Measurements from ENCODE around the gene MRGPRX2. TPM values are rescaled to one million over a fixed set of nuclear protein-coding genes. Genes with fewer than 3 reads are reported as not detected.

The MRGPRX2 gene
- total and polyA plus RNA-seq, 9 of the 15 experiments (the other 6 are each of a cell fraction or from before 2014, with no cell fraction given) = not detected

- FAIRE-seq (no peak), DNase-seq (ENCODE audit: extremely low read depth in 1 of 4, low spot score in 3 of 4) (no peak), ATAC-seq (no peak)
- Histone ChIP-seq H3K4me2 (ENCODE audit: insufficient read depth, low read length) (no peak overlapping the region), H4K20me1 (replicated peaks; ENCODE audit: control insufficient read depth, insufficient read depth, low read length) (no peaks in the 10 kb centered on the region), H2AFZ (ENCODE audit: low read depth, low read length) (no peak overlapping the region), H3K4me1 (replicated peaks in 1 of 2; ENCODE audit: control insufficient read depth in 2 of 2, insufficient read depth in 2 of 2, low read length in 2 of 2) (no peaks in the 10 kb centered on the region), H3K36me3 (ENCODE audit: control insufficient read depth, insufficient read depth, low read length) (no peaks in the 10 kb centered on the region), H3K79me2 (ENCODE audit: control insufficient read depth, insufficient read depth, low read length) (no peaks in the 10 kb centered on the region), H3K27ac (ENCODE audit: extremely low read depth, low read depth, low read length) (no peak overlapping the region), H3K9me1 (ENCODE audit: control insufficient read depth, insufficient read depth, low read length) (no peaks in the 10 kb centered on the region), H3K27me3 (ENCODE audit: control insufficient read depth in 2 of 2, insufficient read depth in 2 of 2, low read length in 2 of 2) (0 out of 5 replicates have a peak, but pooled peaks cover 0 to 3% of the 10 kb centered on the region in 2 experiments), H3K9me3 (replicated peaks; ENCODE audit: control insufficient read depth, insufficient read depth, low read depth, low read length) (no peaks in the 10 kb centered on the region), H3K9ac (ENCODE audit: insufficient read depth in 1 of 2, low read depth in 2 of 2, low read length in 2 of 2) (no peak overlapping the region), H3K4me3 (no peak overlapping the region)
- TF ChIP-seq E2F3 (CRISPR knock-in tag; IDR thresholded peaks at IDR 0.05) (no peak), ZFP30 (CRISPR knock-in tag; IDR thresholded peaks at IDR 0.05; ENCODE audit: borderline replicate concordance) (no peak)
- WGBS (ENCODE audit: insufficient coverage, low coverage, missing lambda C conversion rate) = 0% methylated on average over 6 of the region's 6 CpGs
- in situ Hi-C loops (cut with MboI) = loop anchor here (10.0 kb wide), 2 partner anchors 485 to 825 kb away; no protein-coding TSS in a partner anchor
- intact Hi-C loops (cut with micrococcal nuclease) = loop anchor here (10.0 kb wide), 2 partner anchors 135 to 235 kb away; no protein-coding TSS in a partner anchor
- ChIA-PET POLR2A (interaction anchor here (0.8 kb wide), 1 partner anchor 440 kb away, joined by 3 read pairs; no protein-coding TSS in a partner anchor), CTCF (ENCODE audit: low intra/inter-chr PET ratio) (interaction anchor here (0.7 kb wide), 1 partner anchor 179 kb away, joined by 3 read pairs; no protein-coding TSS in a partner anchor)
- BruUV-seq (replicated peaks) = no TSS peak
These were observed 19.3 kb upstream of the MRGPRX2 start for GRCh38 chr11:19079643-19080440.

- Histone ChIP-seq H3K27me3 (ENCODE audit: control insufficient read depth in 2 of 2, insufficient read depth in 2 of 2, low read length in 2 of 2) (0 out of 5 replicates have a peak, but pooled peaks cover 0 to 3% of the 10 kb centered on the region in 2 experiments), H3K4me1 (replicated peaks in 1 of 2; ENCODE audit: control insufficient read depth in 2 of 2, insufficient read depth in 2 of 2, low read length in 2 of 2) (no peaks in the 10 kb centered on the region; a peak in 1 of 5 replicates), H3K9me1 (ENCODE audit: control insufficient read depth, insufficient read depth, low read length) (no peaks in the 10 kb centered on the region), H2AFZ (ENCODE audit: low read depth, low read length) (no peak overlapping the region), H3K4me2 (ENCODE audit: insufficient read depth, low read length) (no peak overlapping the region), H3K79me2 (ENCODE audit: control insufficient read depth, insufficient read depth, low read length) (no peaks in the 10 kb centered on the region), H3K4me3 (no peak overlapping the region), H3K9me3 (replicated peaks; ENCODE audit: control insufficient read depth, insufficient read depth, low read depth, low read length) (no peaks in the 10 kb centered on the region), H3K36me3 (ENCODE audit: control insufficient read depth, insufficient read depth, low read length) (no peaks in the 10 kb centered on the region), H3K27ac (ENCODE audit: extremely low read depth, low read depth, low read length) (no peak overlapping the region), H4K20me1 (replicated peaks; ENCODE audit: control insufficient read depth, insufficient read depth, low read length) (no peaks in the 10 kb centered on the region), H3K9ac (ENCODE audit: insufficient read depth in 1 of 2, low read depth in 2 of 2, low read length in 2 of 2) (no peak overlapping the region)
- in situ Hi-C loops (cut with MboI) (loop anchor here (10.0 kb wide), 2 partner anchors 487 to 827 kb away; no protein-coding TSS in a partner anchor), intact Hi-C loops (cut with micrococcal nuclease) (loop anchor here (2.0 to 10.0 kb wide), 3 partner anchors 137 to 233 kb away; no protein-coding TSS in a partner anchor)
- ATAC-seq = no peak
- POLR2A ChIA-PET = interaction anchor here (0.8 kb wide), 1 partner anchor 163 kb away, joined by 3 read pairs; the partner anchor contains the start of gene E2F8
- DNase-seq (ENCODE audit: extremely low read depth in 1 of 4, low spot score in 3 of 4) = no peak
- no TSS peak for BruUV-seq (replicated peaks)
- FAIRE-seq = no peak
- CTCF ChIA-PET (ENCODE audit: low intra/inter-chr PET ratio) = no interaction called here
- TF ChIP-seq RBM39 (optimal IDR thresholded peaks at IDR 0.05; ENCODE audit: low read depth, low read length) (no peak), ETS2 (tag; IDR thresholded peaks at IDR 0.05; ENCODE audit: borderline replicate concordance, poor library complexity, severe bottlenecking) (no peak), ZNF232 (CRISPR knock-in tag; IDR thresholded peaks at IDR 0.05) (no peak), MCM2 (IDR thresholded peaks at IDR 0.05; ENCODE audit: low read depth) (no peak), BCLAF1 (IDR thresholded peaks at IDR 0.05; ENCODE audit: borderline replicate concordance in 1 of 2, control insufficient read depth in 1 of 2, low read depth in 2 of 2, low read length in 1 of 2) (no peak), XRCC4 (IDR thresholded peaks at IDR 0.05; ENCODE audit: extremely low read depth, insufficient read depth, insufficient read length) (no peak), RUNX1 (IDR thresholded peaks at IDR 0.05; ENCODE audit: low read depth) (no peak), TEAD1 (CRISPR knock-in tag; IDR thresholded peaks at IDR 0.05) (no peak), MECOM (CRISPR knock-in tag; IDR thresholded peaks at IDR 0.05) (no peak), HMG20B (CRISPR knock-in tag; IDR thresholded peaks at IDR 0.05) (no peak)
These were observed 17.4 kb upstream of the MRGPRX2 start for GRCh38 chr11:19077965-19078364.
